Measurements from ENCODE around the gene VASH1.

The VASH1 gene

GRCh38 chr14:76779221-76780057 is 18.2 kb downstream of the VASH1 start:
- no peak for TF ChIP-seq CTCF (conservative IDR thresholded peaks at IDR 0.05; ENCODE audit: control insufficient read depth, insufficient read depth, low read depth, low read length)
- H3K4me3 ChIP-seq (ENCODE audit: control insufficient read depth, low read depth, low read length) = no peak overlapping the region
- no peak for DNase-seq (ENCODE audit: low read depth)

DNA sequence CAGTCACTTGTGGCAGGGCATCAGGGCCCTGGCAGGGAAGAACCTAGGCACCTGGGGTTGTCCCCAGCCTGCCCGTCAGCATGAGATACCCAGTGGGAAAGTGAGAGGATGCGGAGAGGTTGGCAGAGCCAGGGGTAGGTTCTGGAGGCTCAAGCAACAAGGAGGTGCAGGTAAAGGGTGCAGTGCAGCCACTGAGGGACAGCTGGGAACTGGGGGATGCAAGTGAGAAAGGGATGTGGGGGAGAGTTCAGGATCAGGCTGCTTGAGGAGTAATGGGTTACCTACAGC is 18.7 kb downstream of the VASH1 start:
- DNase-seq (ENCODE audit: low read depth) = no peak
- TF ChIP-seq CTCF (conservative IDR thresholded peaks at IDR 0.05; ENCODE audit: control insufficient read depth, insufficient read depth, low read depth, low read length) = no peak

DNA sequence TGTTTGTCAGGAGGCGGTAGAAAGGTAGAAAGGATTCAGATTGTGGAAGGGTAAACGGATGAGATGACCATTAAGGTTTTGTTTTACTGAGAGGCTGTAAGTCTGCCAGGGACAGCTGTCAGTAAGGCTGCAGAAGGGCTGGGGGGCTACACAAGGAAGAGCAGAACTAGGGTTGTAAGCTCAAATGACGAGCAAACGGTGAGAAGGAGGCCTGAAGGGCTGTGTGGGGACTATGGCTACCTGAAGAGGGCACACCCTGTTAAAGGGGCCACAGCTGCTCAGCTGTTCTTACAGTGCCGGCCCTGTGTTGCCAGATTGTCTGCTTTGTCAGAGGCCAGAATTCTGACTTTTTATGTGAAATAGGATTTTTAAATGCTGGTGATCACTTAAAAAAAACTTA is 19.1 kb downstream of the VASH1 start:
- no peak for DNase-seq (ENCODE audit: low read depth)
- no peak for TF ChIP-seq CTCF (conservative IDR thresholded peaks at IDR 0.05; ENCODE audit: control insufficient read depth, insufficient read depth, low read depth, low read length)

More for the DNA sequence above, 18.7 kb downstream of the VASH1 start:
- no peak overlapping the region for H3K4me3 ChIP-seq (ENCODE audit: control insufficient read depth, low read depth, low read length)

GRCh38 chr14:76780875-76781647 is 19.8 kb downstream of the VASH1 start:
- no peak for TF ChIP-seq CTCF (conservative IDR thresholded peaks at IDR 0.05; ENCODE audit: control insufficient read depth, insufficient read depth, low read depth, low read length)
- peak; percentile 25 for DNase-seq (ENCODE audit: low read depth)

More for the DNA sequence above, 19.1 kb downstream of the VASH1 start:
- H3K4me3 ChIP-seq (ENCODE audit: control insufficient read depth, low read depth, low read length) = no peak overlapping the region

DNA sequence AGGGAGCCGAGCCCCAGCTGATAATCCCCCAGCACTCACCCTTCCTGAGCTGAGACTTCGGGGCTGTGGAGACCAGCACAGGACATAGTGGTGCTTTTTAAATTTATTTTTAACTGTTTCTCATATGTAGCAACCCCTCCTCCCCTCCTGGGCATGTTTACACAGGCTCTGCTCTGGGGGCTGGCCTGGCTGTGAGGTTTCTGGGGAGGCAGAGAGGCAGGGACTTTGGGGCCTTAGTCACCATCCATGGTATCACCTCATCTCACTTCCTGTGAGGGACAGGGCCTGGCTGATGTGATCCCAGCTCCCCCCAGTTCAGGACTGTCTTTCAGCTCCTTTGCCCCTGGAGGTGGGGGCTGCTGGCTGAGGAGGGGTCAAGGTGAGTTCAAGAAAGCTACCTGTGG is 20.4 kb downstream of the VASH1 start:
- no peak for DNase-seq (ENCODE audit: low read depth)
- no peak overlapping the region for H3K4me3 ChIP-seq (ENCODE audit: control insufficient read depth, low read depth, low read length)

More at GRCh38 chr14:76780875-76781647, 19.8 kb downstream of the VASH1 start:
- H3K4me3 ChIP-seq (ENCODE audit: control insufficient read depth, low read depth, low read length) = no peak overlapping the region

More for the DNA sequence above, 20.4 kb downstream of the VASH1 start:
- TF ChIP-seq CTCF (conservative IDR thresholded peaks at IDR 0.05; ENCODE audit: control insufficient read depth, insufficient read depth, low read depth, low read length) = no peak

Data from fibroblast of mammary gland (primary cell).